GM19239 (cell line): ENCODE data around the gene TINCR.

Experiments used
- DNase-seq: peaks from one replicate; pipeline ENCODE4 v3.0.0; 2011; ENCODE audit warnings: low spot score; ENCODE audit not compliant: insufficient read length
- FAIRE-seq: peaks from 2 replicates; lab custom pipeline; 2011; peaks lifted over from hg19 to GRCh38; lab: Jason Lieb, UNC

The TINCR gene

GRCh38 chr19:5590151-5590864, 22.6 kb upstream of the TINCR start:
- FAIRE-seq (no peak), DNase-seq (no peak)

- no peak for DNase-seq
- FAIRE-seq, result no peak
Observed at GRCh38 chr19:5588906-5589676, 21.3 kb upstream of the TINCR start.

DNA sequence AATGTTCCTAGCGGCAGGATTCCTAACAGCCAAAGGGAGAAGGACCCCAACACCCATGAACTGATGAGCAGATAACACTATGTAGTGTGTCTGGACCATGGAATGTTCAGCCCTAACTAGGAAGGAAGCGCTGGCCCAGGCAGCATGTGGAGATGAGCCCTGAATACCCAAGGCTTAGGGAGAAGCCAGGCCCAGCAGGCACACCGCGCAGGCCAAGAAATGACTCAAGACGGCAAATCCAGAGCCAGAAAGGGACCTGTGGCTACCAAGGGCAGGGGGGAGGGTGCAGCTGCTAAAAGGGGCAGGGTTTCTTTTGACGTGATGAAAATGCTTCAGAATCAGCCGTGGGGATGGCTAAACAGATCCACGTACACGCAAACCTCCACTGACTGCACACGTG, 20.7 kb upstream of the TINCR start:
- no peak for DNase-seq
- FAIRE-seq, result no peak

DNA sequence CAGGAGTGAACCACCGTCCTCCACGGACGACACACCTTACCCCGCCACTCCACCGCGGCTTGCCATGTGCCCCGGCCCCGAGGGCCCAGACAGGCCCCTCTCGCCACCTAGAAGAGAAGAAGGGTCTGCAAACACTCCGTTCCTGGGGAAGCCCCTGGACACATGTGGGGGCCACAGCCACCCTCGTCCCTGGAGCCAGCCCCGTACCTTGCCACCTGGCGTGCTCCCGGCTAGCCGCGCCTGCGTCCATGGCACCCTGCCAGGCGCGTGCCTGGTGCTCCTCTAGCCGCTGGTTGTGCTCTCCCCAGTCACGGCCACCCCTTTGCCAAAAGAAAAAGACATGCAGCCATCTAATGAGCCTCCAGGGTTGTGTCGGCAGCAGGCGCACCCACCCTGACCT, 19.9 kb upstream of the TINCR start:
- DNase-seq (no peak), FAIRE-seq (no peak)

DNA sequence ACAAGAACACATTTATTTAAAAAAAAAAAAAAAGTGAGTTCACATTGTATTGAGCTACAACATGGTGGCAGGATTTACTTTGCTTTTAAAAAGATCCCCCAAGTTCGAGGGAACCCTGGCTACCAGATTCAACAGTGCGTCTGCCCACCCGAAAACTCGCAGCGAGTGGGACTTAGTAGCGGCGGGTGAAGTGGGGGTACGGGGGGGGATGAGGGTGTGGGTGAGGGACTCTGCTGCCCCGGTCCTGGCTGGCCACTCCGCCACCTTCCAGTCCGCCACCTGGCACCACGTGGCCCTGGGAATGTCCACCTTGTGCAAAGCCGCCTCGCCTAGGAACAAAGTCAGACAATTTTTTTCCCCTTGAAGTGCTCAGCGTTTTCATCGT, 19.3 kb upstream of the TINCR start:
- DNase-seq (no peak), FAIRE-seq (no peak)

- FAIRE-seq, result no peak
Observed at GRCh38 chr19:5586300-5587070, 18.7 kb upstream of the TINCR start.

DNA sequence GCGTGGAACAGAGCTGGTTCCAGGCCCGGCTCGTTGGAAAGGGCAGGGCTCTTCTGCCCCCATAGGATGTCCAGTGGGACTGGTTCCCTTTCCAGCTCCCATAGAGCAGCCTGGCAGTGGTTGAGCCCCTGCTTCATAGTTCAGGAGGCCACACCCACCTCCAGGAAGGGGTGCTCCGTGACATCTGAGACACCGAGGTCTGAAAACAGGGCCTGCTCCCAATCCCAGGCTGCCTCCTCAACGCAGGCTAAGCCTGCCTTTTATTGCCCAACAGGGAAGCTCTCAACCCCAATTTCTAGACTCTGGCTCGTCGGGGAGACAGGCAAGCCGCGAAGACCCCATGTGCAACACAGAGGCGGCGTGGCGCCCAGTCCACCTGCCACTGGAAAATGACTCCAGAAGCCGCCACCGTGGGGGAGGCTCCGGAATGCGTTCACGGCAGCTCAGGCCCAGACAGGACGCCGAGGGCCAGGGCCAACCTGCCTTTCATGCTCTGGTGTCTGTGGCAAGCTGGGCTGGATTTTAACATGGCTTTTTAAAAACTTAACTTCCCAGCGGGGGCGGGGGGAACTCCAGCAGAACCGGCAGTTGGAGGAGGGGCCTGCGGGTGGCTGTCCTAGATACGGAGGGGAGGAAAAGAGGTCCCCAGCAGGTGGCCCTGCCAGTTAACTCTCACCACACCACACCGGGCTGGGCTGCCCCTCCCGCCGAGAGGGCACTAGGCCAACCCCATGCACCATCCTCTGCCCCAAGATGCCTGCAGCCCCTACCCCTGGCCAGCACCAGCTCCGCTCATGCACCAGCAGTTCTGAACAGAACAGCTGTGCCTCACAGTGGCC, 17.9 kb upstream of the TINCR start:
- DNase-seq, result no peak
- no peak for FAIRE-seq

More at GRCh38 chr19:5586300-5587070, 18.7 kb upstream of the TINCR start:
- no peak for DNase-seq

DNA sequence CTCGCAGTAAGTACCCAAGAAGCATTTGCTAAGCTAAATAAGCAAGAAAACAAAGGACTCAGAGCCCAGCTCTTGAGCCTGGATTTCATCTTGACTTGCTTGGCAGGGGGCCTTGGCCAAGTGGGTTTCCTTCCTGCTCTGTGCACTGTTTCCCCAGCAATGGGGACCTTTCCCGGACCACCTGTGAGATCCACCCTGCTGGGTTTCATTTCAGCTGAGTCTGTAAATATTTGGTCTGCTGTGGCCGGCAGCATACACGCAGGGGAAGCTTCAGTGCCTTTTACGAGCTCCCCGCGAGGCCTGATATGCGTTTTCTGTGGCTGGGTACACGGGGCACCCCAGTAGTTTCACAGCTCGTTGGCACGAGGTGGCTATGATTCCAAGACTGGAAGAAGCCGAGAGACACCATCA, 12.4 kb upstream of the TINCR start:
- FAIRE-seq (no peak), DNase-seq (no peak)

GRCh38 chr19:5579697-5580096, 11.9 kb upstream of the TINCR start:
- no peak for DNase-seq
- no peak for FAIRE-seq

DNA sequence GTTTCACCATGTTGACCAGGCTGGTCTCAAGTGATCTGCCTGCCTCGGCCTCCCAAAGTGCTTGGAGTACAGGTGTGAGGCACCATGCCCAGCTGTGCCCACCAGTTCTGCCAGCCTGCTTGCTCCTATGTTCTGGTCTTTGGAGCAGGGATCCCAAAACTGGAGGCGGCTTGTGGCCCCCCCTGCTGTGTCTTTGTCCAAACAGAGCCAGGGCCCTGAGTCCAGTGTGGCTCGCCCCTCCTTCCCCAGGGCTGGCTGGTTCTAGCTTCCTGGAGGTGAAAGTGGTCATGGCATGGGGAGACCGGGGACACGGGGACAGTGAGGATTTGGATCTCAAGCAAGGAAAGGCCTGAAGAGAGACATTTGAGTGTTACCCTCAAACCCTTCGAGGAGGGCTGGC, 11.5 kb upstream of the TINCR start:
- no peak for DNase-seq
- FAIRE-seq, result no peak

DNA sequence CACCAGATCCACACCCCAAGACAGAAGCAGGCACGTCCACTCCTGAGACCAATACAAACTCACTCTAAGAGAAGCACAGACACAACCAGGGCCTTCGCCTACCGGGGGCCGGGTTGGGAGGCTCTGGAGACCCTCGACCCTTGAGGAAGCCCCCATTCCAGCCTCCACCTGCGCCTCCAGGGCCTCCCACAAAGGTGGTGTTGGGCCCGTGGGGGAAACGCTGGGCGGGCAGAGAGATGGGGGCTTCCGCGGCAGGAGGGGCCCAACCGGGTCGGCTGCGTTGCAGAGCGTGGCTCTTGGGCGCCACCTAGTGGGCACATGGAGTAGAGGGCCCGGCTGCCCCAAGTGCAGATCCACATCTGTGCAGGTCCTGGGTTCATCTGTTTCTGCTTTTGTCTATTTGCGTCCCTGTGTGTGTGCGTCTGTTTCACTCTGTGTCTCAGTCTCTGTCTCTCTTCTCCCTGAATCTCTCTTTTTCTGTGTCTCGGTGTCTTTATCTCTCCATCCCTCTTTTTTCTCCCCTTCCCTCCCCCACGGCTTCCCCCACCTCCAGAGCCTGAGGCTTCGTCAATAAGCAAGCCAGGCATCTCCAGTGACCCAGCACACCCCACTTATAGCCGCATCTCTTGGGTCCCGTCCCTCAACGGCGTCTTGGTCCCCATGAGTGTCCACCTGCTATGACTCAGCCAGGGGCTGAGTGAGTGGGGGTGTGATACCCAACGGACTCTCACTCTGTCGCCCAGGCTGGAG, 10.5 kb upstream of the TINCR start:
- DNase-seq (peak; percentile 89), FAIRE-seq (no peak)

DNA sequence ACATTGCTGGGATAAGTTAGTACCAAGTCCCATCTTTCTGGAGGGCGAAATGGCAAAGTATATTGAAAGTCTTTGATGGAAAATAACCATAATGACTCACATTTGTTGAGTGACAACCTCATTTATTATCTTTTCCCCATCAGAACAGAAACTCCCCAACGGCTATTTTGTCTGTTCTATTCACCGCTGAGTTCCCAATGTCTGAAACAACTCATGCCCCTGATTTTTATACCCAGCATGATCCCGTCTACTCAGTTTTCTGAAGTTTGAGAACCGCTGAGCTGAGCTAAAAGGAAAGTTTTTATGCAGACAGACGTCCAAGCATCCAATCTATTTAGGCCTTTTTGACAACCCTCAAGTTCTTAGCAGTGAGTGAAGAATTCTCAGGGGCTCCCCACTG, 7.8 kb upstream of the TINCR start:
- FAIRE-seq, result no peak
- DNase-seq, result no peak

DNA sequence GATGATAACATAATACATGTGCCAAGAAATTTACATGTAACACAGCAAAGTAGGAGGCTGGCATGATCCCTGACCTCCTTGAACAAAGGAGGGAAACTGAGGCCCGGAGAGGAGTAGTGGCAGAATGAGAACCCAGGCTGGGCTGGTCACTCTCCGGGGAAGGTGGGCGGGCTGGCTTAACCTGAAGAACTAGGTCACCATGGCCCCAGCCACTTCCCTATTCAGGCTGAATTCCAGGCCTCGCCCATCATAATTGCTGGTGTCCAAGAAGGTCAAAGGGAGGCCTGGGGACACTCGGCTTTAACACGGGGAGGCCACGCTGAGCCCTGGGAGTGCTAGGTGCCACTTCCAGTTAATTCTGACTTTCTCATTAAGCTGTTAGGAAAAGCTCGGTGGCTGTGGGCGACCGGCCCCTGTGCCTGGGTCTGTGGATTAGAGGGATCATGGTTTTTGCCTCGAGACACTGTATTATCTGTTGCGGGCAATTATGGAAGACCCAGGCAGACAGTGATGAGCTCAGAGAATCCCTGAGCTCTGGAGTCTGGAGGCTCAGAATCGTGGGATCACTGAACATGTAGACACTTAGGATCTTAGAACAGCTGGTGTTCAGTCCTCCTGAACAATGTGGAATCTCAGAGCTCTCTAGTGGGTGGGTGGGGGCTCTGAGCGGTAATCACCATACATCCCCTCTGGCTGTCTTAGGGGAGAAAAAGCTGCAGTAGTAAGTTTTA, 5.0 kb upstream of the TINCR start:
- DNase-seq (no peak), FAIRE-seq (no peak)

DNA sequence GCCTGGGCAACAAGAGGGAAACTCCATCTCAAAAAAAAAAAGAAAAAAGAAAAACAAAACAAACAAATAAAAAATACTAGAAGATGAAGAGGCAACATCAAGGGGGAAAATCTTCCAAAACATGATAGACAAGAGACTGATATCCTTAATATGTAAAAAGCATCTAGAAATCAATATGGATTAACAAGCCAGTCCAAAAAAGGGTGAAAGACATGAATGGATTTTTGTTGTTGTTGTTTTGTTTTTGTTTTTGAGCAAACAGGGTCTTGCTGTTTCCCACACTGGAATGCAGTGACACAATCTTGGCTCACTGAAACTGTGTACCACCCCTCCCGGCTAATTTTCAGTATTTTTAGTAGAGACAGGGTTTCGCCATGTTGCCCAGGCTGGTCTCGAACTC, 4.0 kb upstream of the TINCR start:
- DNase-seq, result no peak
- no peak for FAIRE-seq

DNA sequence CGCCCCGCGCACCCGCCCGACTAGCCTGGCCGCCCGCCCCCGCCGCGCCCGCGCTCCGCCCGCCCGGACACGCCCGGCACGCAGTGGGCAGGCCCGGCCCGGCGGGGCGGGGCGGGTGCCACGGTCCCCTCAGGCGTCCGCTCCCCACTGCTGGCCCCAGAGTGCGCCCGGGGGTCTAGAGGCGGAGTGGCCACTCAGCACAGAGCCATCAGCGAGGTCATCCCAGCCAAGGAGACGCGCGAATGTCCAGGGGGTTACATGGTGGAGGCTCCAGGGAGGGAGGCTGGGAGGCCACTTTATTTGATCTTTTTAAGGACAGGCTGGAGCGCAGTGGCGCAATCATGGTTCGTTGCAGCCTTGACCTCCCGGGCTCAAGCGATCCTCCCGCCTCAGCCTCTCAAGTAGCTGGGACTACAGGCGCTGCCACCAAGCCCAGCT, 236 bp upstream of the TINCR start:
- FAIRE-seq (no peak), DNase-seq (no peak)

- DNase-seq (no peak), FAIRE-seq (no peak)
Observed at GRCh38 chr19:5564930-5565329, 2.8 kb downstream of the TINCR start.

DNA sequence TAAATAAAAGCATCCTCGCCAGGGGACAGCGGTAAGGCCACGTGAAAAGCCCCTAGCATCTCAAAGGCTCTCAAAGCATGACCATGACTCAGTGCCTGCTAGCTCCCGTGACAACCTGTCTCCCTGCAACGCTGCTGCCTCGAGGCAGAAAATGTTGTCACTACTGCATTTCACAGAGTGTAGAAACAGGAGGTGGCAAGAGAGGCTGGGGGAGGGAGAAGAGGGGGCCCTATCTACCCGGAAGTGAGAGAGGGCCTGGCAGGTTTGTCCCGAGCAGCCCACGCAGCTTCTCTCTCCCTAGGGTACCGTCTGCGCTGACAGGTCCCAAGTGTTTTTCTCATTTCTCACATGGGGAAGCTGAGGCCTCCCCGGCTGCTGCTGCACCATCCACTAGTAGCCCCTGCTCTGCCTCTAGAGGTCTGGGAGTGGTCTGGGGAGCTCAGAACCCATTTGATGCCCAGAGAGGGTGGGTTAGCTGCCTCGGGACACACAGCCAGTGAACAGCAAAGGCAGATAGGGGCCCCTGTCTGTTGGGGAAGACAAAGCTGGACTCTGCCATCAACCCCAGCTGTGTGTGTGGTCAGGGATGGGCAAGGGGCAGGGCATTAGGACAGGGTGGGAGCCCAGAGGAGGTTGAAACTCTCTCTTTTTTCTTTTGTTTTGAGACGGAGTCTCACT, 3.7 kb downstream of the TINCR start:
- FAIRE-seq (no peak), DNase-seq (no peak)

- no peak for FAIRE-seq
- no peak for DNase-seq
Observed at GRCh38 chr19:5563008-5563431, 4.7 kb downstream of the TINCR start.
